ENCODE measurements around the gene ILF2.
A peak's percentile ranks its signal among the peaks of the same experiment; 100 is the strongest.

Gene ILF2

DNA sequence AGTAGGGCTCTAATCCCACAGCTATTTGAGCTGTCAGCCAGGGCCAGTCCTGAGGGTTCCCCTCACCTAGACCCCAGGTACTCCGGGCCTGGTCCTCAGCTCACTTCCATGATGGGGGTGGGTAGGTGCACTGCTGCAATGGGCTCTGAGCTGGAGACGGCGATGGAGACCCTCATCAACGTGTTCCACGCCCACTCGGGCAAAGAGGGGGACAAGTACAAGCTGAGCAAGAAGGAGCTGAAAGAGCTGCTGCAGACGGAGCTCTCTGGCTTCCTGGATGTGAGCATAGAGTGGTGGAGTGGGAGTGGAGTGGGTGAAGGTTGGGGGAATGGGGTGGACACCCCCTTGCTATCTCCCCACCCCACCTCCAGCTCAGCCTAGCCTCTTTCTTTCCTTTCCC lies 40.4 kb downstream of the ILF2 start:
- Histone ChIP-seq H3K27ac (peak overlapping the region; percentile 79), H3K36me3 (peaks cover 34% of the 10 kb centered on the region), H3K27me3 (ENCODE audit: insufficient read depth, low read depth, severe bottlenecking) (no peaks in the 10 kb centered on the region), H3K4me3 (ENCODE audit: low read depth, low read length) (no peak overlapping the region), H3K9me3 (ENCODE audit: severe bottlenecking) (peaks cover 6% of the 10 kb centered on the region)
- no peak for DNase-seq
- TF ChIP-seq, protein P1, sequence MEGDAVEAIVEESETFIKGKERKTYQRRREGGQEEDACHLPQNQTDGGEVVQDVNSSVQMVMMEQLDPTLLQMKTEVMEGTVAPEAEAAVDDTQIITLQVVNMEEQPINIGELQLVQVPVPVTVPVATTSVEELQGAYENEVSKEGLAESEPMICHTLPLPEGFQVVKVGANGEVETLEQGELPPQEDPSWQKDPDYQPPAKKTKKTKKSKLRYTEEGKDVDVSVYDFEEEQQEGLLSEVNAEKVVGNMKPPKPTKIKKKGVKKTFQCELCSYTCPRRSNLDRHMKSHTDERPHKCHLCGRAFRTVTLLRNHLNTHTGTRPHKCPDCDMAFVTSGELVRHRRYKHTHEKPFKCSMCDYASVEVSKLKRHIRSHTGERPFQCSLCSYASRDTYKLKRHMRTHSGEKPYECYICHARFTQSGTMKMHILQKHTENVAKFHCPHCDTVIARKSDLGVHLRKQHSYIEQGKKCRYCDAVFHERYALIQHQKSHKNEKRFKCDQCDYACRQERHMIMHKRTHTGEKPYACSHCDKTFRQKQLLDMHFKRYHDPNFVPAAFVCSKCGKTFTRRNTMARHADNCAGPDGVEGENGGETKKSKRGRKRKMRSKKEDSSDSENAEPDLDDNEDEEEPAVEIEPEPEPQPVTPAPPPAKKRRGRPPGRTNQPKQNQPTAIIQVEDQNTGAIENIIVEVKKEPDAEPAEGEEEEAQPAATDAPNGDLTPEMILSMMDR (IDR thresholded peaks at IDR 0.05; ENCODE audit: low read depth, low read length) = no peak

DNA sequence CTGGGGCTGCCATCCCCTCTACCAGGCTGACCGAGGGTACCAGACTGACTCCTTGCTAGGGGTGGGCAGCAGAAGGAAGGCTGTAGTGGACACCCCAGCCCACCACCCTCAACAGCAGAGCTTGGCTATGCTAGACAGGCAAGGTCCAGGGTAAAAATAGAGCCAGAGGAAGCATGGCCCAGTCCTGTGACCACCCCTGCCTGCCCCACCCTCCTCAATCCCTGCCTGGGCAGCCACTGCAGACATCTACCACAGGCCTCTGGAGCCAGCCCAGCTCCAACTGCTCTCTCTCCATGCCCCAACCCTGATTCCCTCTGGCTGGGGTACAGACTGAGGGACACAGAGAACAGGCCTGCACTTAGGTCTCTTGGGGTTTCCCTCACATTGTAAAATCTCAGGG lies 40.8 kb downstream of the ILF2 start:
- H3K27ac ChIP-seq = peak overlapping the region; percentile 79
- no peak overlapping the region for H3K4me3 ChIP-seq (ENCODE audit: low read depth, low read length)
- H3K9me3 ChIP-seq (ENCODE audit: severe bottlenecking) = peaks cover 6% of the 10 kb centered on the region
- DNase-seq = no peak
- TF ChIP-seq, protein P1 (IDR thresholded peaks at IDR 0.05; ENCODE audit: low read depth, low read length) = no peak
- peaks cover 34% of the 10 kb centered on the region for H3K36me3 ChIP-seq
- no peaks in the 10 kb centered on the region for H3K27me3 ChIP-seq (ENCODE audit: insufficient read depth, low read depth, severe bottlenecking)

DNA sequence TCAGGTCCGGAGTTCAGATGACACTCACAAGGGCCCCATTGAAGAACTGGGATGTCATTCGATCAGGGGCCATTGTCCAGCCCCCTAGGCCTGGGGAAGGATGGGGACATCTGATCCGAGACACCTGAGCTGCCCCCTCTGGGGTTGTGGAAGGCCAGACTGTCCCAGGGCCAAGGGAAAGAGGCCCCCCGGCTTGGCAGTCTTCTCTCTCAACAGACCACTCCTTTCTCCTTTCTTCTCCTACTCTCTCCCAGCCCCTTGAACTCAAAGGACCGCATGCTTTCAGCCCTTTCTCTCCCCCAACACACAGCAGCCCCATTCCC lies 41.5 kb downstream of the ILF2 start:
- H3K36me3 ChIP-seq = peaks cover 38% of the 10 kb centered on the region
- no peaks in the 10 kb centered on the region for H3K27me3 ChIP-seq (ENCODE audit: insufficient read depth, low read depth, severe bottlenecking)
- H3K9me3 ChIP-seq (ENCODE audit: severe bottlenecking) = peaks cover 6% of the 10 kb centered on the region
- peak overlapping the region; percentile 79 for H3K27ac ChIP-seq
- no peak for DNase-seq
- TF ChIP-seq, protein P1 (IDR thresholded peaks at IDR 0.05; ENCODE audit: low read depth, low read length) = no peak
- H3K4me3 ChIP-seq (ENCODE audit: low read depth, low read length) = no peak overlapping the region

DNA sequence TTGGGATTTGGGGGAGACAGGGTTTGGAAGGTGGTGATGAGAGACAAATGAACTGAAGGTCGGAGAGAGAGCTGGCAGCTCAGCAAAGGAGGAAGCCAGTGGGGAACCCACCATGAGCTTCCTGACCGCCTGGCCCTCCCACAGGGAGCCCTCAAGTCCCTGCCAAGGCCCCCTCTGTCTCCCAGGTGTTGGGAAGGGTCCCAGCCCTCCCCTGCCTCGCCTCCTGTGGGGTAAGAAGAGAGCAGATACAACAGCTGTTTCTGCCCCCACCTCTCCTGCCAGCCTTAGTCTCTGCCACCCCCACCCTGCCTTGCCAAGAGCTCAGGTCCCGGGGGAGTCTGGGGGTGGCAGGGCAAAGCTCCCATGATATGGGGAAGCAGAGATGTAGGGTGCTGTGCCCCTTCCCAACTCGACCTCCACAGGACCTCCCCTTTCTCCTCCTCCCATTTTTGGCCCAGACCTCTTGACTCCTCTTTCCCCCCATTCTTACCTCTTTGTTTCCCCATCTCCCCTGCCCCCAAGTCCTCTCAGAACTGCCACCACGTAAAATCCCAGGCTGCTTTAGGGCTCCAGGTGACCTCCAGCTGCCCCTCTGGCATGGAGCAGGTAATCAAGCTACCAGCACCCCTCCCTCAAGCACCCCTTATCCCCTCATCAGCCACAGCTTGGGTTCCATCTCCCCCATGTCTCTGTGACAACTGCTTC lies 42.0 kb downstream of the ILF2 start:
- DNase-seq = peak; percentile 31
- Histone ChIP-seq H3K4me3 (ENCODE audit: low read depth, low read length) (no peak overlapping the region), H3K27ac (peak overlapping the region; percentile 79), H3K9me3 (ENCODE audit: severe bottlenecking) (peaks cover 6% of the 10 kb centered on the region), H3K27me3 (ENCODE audit: insufficient read depth, low read depth, severe bottlenecking) (no peaks in the 10 kb centered on the region), H3K36me3 (peaks cover 40% of the 10 kb centered on the region)
- TF ChIP-seq, protein P1 (IDR thresholded peaks at IDR 0.05; ENCODE audit: low read depth, low read length) = no peak

DNA sequence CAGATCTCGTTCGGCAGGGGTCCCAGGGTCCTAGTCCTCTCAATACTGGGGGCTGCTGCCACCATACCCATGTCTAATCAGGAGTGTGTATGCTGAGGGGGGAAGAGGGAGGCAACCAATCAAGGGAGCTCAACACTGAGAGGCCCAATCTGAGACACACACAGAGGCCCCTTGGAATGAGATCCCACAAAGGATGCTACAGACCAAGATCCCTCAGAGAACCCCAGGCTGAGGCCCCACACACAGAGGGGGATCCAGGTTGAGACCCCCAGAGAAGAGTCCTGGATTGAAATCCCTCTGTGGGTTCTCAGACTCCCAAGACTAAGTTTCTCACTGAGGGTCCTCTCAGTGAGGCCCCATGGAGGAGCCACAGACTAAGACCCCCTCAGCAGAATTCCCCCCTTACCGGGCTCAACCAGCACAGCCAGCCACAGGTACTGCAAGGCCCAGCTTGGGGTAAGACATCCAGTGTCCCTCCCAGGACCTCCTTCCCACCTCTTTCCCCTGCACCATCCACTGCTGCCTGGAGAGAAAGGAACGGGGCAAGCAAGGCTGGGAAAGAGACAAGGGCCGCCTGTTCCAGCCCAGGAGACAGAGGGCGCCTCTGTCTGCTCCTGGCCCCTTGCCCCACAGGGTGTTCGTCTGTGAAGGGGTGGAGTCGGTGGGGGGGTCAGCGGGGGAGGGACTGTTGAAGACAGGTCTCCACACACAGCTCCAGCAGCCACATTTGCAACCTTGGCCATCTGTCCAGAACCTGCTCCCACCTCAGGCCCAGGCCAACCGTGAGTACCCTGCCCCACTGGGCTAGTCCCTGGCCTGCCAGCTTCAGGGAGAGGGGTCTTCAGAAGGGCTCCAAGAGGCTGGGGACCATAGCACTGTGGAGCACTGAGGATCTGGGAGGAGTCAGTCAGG lies 42.8 kb downstream of the ILF2 start, which contains the start of gene S100A1:
TSS of gene S100A1 (plus strand) at position 720 of the 912 bp plus-strand sequence. CDS start 2,088 bp downstream, outside the sequence.
- Histone ChIP-seq H3K9me3 (ENCODE audit: severe bottlenecking) (no peaks in the 10 kb centered on the region), H3K27ac (peak within 1 kb of the TSS; percentile 79), H3K36me3 (peaks cover 40% of the 10 kb centered on the region), H3K4me3 (ENCODE audit: low read depth, low read length) (peak within 1 kb of the TSS; percentile 61), H3K27me3 (ENCODE audit: insufficient read depth, low read depth, severe bottlenecking) (no peaks in the 10 kb centered on the region)
- TF ChIP-seq, protein P1 (IDR thresholded peaks at IDR 0.05; ENCODE audit: low read depth, low read length) = peak; percentile 39; the same call in 1 of the 2 replicates
- peak; percentile 84 for DNase-seq

Measured in WERI-Rb-1 (cell line).